ENCODE measurements around the gene SIGLEC11.
"Not testable (repeated sequence)": the region's sequence is repeated elsewhere in the genome, so short reads cannot be mapped to it uniquely, and the experiment has no call there.

The SIGLEC11 gene

DNA sequence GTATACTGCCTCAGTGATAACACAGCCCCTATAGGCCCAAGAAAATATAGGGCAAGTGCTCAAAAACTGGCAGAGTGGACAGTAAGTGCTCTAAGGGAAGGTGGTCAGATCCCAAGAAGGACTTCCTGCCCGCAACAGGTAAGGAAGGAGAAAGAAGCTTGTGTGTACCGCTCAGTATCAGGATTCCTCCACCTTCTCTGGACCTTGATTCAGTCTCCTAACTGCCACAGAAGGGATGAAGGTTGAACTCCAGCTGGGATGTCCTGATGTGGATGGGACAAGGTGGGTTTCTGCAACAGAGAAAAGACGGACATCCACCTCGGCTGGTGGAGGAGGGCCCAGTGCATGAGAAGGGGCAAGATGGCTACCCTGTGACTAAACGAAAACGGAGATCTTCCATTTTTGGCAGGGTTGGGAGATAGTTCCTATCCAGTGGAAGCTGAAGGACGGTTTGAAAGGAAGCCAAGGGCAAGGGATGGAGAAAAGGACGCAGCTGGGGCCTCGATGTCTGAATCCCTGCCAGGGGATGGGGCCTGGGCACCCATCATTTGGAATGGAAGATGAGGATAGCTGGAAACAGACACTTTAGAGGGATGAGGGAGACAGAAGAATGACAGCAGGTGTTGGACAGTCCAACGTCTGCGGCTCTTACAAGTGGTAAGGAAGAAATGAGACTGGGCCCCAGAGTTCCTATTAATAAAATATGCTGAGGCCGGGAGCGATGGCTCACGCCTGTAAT, 33.3 kb downstream of the SIGLEC11 start:
- DNase-seq: no peak

DNA sequence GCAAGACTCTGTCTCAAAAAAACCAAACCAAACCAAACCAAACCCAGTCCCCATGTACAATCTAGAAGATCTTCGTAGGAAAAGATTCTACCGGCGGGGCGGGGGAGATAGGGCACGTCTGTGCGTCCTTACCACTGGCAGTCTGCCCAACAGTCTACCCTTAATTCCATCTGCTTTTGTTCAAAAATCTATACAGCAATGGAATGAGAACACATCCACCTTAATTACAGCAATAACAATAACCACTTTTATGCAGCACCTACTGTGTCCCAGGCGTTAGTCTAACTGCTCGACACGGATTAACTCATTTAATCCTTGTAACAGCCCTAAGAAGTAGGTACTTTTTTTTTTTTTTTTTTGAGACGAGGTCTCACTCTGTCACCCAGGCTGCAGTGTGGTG, 34.5 kb downstream of the SIGLEC11 start:
- no peak for DNase-seq

- DNase-seq: no peak
Observed at GRCh38 chr19:49925486-49925885, 35.5 kb downstream of the SIGLEC11 start.

- DNase-seq: not testable (repeated sequence)
Observed at GRCh38 chr19:49924881-49925210, 36.1 kb downstream of the SIGLEC11 start.

GRCh38 chr19:49924004-49924880, 36.7 kb downstream of the SIGLEC11 start:
- DNase-seq: no peak

GRCh38 chr19:49923055-49924003, 37.6 kb downstream of the SIGLEC11 start:
- DNase-seq: peak in 1 of 58 donors; percentile 23

DNA sequence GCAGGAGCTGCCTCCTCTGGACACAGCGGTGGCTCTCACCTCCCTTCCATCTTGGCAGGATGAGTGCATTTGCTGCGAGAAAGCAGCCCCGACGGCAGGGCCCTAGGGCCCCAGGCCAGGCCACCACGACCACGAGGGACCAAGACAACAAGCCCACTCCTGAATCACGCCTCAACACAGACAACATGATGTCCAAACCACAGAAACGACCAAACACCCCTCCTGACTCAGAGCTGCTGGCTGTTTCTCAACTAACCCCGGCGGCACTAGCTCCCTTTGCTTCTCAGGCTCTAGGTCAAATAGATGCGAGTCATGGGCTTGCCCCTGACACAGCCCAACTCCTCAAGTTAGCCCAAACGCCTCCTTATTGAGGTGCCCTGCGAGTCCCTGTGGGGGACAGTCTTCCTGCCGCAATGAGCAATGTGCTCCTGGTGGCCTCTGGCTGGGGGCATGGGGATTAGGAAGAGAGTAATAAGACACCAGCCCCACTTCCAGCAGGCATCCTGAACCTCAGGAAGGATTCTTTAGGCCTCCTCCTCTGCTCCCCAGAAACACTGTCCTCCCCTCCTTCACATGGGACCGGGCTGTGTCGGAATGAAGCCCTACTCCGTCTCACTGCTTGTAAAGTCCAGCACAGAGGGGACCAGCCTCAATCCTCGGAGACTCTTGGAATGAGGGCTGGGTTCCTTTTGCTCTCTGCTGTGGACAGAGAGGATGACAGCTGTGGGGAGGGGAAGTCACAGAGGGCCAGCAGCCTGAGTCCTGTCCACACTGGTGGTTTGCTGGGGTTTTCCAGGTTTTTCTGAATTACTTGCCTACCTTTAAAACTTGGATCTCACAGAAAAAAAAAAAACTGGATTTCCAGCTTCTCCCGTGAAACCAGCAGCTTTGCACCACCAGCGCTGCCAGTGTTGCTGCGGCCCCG, 38.8 kb downstream of the SIGLEC11 start:
- no peak for DNase-seq

- DNase-seq: no peak
Observed at GRCh38 chr19:49920624-49921363, 40.2 kb downstream of the SIGLEC11 start.

GRCh38 chr19:49918089-49918488, 42.9 kb downstream of the SIGLEC11 start:
- no peak for DNase-seq

DNA sequence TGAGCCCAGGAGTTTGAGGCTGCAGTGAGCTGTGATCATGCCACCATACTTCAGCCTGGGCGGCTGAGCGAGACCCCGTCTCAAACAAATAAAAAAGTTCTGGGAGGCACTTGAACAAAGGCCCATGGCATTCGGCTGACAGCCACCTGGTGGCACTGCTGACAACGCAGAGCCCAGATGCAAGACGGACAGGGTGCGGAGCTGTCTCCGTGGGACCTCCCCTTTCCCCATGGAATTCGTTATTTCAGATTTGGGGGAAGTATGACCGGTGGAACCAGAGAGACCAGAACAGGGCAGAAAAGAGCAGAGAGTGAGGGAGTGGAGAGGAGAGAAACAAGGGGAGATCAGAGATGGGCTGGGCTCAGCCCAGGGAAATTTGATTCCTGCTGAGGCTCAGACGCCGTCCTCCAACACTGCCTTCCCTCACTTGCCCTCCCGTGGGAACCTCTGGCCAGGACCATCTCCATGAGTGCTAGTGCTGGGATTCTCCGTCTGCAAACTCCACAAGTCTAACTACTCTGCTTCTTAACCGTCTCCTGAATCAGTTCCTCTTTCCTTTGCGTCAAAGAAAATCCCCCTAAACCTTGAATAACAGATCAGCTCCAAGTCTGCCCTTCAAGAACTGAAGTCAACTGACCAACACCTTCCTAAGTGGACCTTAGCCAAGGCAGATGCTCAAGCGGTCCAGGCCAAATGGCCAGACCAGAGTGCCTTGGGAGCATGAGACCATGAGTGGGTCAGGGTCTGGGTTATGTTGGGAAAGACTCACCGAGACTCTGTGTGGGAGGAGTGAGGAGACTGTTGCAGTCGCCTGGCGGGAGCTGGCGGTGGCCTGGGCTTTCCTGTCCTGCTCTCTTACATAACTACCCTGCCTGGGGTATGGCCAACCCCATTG, 43.9 kb downstream of the SIGLEC11 start:
- peak in 4 of 58 donors; percentile 2 to 35 (median 11) for DNase-seq

- DNase-seq: no peak
Observed at GRCh38 chr19:49915271-49915670, 45.7 kb downstream of the SIGLEC11 start.

- DNase-seq: no peak
Observed at GRCh38 chr19:49913720-49914119, 47.3 kb downstream of the SIGLEC11 start.

DNA sequence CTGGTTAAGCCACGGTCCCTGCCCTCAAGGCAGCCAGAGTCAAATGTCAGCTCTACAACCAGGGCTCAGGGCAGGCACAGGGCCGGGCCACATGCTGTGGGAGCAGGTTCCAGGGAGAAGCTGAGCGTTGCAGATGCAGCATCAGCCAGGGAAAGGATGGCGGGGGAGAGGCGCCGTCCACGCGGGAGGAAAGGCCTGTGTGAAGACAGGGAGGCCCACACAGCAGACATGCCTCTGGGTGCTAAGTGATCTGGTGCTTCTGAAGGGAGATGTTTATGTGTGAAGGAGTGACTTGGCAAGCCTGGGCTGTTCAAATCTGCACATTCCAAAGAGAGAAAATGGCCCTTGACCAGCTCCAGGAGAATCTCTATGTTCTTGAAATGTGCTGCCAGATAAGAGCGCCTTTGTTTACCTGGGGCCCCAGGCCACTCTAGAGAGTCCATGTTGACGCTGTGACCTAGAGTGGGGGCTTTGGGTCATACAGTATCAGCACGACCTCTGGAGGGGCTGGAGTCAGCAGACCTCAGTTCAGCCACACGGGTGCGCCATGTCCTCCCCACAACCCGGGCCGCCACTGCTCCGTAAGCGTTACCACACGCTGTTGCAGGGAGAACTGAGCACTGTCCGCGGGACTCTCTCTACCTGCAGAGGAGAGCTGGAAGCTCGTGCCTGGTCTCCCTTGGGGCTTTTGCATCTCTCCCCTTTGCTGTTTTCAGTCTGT, 47.8 kb downstream of the SIGLEC11 start:
- DNase-seq: peak in 36 of 58 donors; percentile 6 to 83 (median 35)

GRCh38 chr19:49911381-49912145, 49.4 kb downstream of the SIGLEC11 start:
- DNase-seq: peak in 11 of 58 donors; percentile 7 to 38 (median 18)

DNA sequence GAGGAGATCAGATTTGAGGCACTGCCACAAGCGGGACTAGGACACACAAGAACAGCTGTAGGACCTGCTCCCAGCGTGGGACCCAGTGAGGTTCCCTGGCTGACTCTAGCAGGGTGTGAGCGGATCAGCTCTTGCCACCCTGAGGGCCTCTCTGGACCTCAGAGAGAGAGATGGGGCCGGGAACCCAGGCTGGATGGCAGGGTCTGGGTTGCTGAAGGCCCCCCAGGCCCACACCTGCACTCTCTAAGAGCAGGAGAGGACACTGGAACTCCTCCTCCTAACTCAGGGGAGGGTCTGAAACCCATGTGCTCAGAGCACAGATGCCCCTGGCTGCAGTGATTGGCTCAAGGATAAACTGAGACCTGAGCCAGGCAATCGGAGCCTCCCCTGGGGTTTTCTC, 50.8 kb downstream of the SIGLEC11 start:
- DNase-seq: no peak

- no peak for DNase-seq
Observed at GRCh38 chr19:49908480-49909420, 52.2 kb downstream of the SIGLEC11 start.

All from anterior cingulate cortex (tissue), 58 donors.